IMR-90 (cell line): ENCODE data around the gene TAF7L.

ENCODE experiments used
- CTCF ChIP-seq: conservative IDR thresholded peaks from 2 replicates; pipeline ENCODE4 v1.5.1; 2012; ENCODE audit warnings: mild to moderate bottlenecking, low read depth, low read length, improper control_type of control experiment
- MXI1 ChIP-seq: IDR thresholded peaks from 2 replicates; pipeline ENCODE4 v1.6.1; 2012; ENCODE audit warnings: low read depth, mild to moderate bottlenecking, low read length, moderate library complexity, borderline replicate concordance
- POLR2A ChIP-seq: IDR thresholded peaks from 2 replicates; pipeline ENCODE4 v1.6.1; 2012; ENCODE audit warnings: mild to moderate bottlenecking, low read depth, low read length

- TF ChIP-seq CTCF: no peak
- no peak for TF ChIP-seq POLR2A
- TF ChIP-seq MXI1: no peak
Observed at GRCh38 chrX:101252634-101253033, 38.5 kb downstream of the TAF7L start.
